ENCODE measurements around the gene CLEC5A.

- no peak for TF ChIP-seq POLR2A (IDR thresholded peaks at IDR 0.05; ENCODE audit: low read depth, low read length)
- TF ChIP-seq POLR2AphosphoS5 (IDR thresholded peaks at IDR 0.05; ENCODE audit: low read depth, low read length), result no peak
Observed at GRCh38 chr7:141930211-141930610, 16.6 kb downstream of the CLEC5A start.
